Rectal smooth muscle tissue (tissue), 1 donor: ENCODE data around the gene RAI2.

ENCODE experiments used
- H3K27ac ChIP-seq: one replicate; pipeline ENCODE4 v1.7.0; 2013; ENCODE audit warnings: low read depth, low read length, inconsistent platforms
- H3K27me3 ChIP-seq: one replicate; pipeline ENCODE4 v1.7.0; 2013; ENCODE audit warnings: low read length; ENCODE audit not compliant: control insufficient read depth, insufficient read depth
- H3K36me3 ChIP-seq: one replicate; pipeline ENCODE4 v1.7.0; 2013; ENCODE audit warnings: low read length; ENCODE audit not compliant: control insufficient read depth, insufficient read depth
- H3K4me1 ChIP-seq: one replicate; pipeline ENCODE4 v1.7.0; 2013; ENCODE audit warnings: low read length; ENCODE audit not compliant: control insufficient read depth, insufficient read depth
- H3K4me3 ChIP-seq: one replicate; pipeline ENCODE4 v1.7.0; 2013; ENCODE audit warnings: low read length
- H3K9ac ChIP-seq: one replicate; pipeline ENCODE4 v1.7.0; 2013; ENCODE audit warnings: low read length

RAI2 gene

GRCh38 chrX:17824980-17825379 lies 36.1 kb downstream of the RAI2 start:
- Histone ChIP-seq H3K4me3 (no peak overlapping the region), H3K9ac (no peak overlapping the region), H3K27ac (no peak overlapping the region), H3K4me1 (no peaks in the 10 kb centered on the region), H3K27me3 (no peaks in the 10 kb centered on the region), H3K36me3 (no peaks in the 10 kb centered on the region)

DNA sequence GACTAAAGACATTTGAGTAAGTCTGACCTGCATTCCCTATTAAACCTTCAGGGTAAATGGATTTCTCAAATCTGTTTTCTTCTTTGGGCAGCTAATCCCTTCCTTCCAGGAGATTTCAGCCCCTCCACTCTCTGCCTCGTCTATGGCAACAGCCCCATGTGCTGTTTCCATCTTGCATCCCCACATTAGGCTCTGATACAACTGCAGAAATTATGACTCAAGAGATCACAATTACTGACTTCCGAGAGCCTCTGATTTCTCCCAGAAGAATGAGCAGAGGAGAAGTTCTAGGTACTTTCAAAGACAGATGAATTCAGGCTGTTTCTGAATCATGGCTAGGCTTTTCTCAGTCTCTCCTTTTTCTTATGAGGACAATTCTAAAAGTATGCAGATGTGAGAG lies 38.7 kb downstream of the RAI2 start:
- H3K36me3 ChIP-seq = no peaks in the 10 kb centered on the region

GRCh38 chrX:17820100-17820499 lies 41.0 kb downstream of the RAI2 start:
- H3K4me1 ChIP-seq = no peaks in the 10 kb centered on the region
- H3K9ac ChIP-seq = no peak overlapping the region
- H3K27ac ChIP-seq = no peak overlapping the region
- H3K27me3 ChIP-seq = peaks cover 1% of the 10 kb centered on the region
- no peaks in the 10 kb centered on the region for H3K36me3 ChIP-seq
- H3K4me3 ChIP-seq = no peak overlapping the region

More for the DNA sequence above, 38.7 kb downstream of the RAI2 start:
- Histone ChIP-seq H3K4me3 (no peak overlapping the region), H3K9ac (no peak overlapping the region), H3K27ac (no peak overlapping the region), H3K4me1 (no peaks in the 10 kb centered on the region), H3K27me3 (no peaks in the 10 kb centered on the region)

DNA sequence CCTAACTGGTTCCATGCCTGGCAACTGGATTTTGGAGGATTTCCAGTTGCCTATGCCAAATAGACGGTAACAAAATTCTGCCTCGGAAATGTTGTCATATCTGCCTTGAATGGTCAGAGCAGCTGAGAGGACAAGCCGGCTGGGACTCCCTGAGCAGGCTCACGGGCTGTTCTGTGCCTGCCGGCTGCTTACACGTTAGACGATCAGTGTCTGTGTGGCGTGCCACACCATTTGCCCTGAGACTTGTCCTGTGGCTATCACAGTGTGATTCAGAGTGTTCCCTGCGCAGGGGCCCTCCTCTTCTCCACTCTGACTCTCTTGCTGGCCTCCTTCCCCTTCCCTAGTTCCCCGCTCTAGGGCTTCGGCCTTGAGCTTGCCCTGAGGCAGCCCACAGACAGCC lies 42.4 kb downstream of the RAI2 start:
- H3K9ac ChIP-seq = no peak overlapping the region
- no peaks in the 10 kb centered on the region for H3K4me1 ChIP-seq
- H3K36me3 ChIP-seq = no peaks in the 10 kb centered on the region
- H3K27me3 ChIP-seq = peaks cover 2% of the 10 kb centered on the region
- no peak overlapping the region for H3K4me3 ChIP-seq
- no peak overlapping the region for H3K27ac ChIP-seq

- peaks cover 2% of the 10 kb centered on the region for H3K27me3 ChIP-seq
- H3K27ac ChIP-seq = no peak overlapping the region
- H3K4me1 ChIP-seq = no peaks in the 10 kb centered on the region
- no peak overlapping the region for H3K9ac ChIP-seq
- H3K36me3 ChIP-seq = no peaks in the 10 kb centered on the region
- no peak overlapping the region for H3K4me3 ChIP-seq
Measured at GRCh38 chrX:17817251-17817650, 43.8 kb downstream of the RAI2 start.

DNA sequence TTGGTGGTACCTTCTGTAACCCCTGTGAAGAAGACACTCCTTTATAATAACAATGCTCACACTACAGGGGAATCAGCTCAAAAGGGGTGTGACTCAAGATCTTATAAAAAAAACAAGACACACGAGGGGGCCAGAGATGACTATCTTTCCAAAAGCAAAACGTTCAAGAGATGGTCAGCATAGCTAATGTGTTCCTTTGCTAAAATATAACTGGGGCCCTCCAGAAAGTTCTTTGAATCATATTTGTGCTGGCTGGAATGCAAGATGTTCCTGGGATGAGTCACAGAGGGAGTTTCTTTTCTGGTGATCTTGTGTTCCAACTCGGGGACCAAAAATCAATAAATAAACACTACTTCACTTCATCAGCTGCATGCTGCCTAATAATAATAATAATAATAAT lies 46.5 kb downstream of the RAI2 start:
- Histone ChIP-seq H3K9ac (no peak overlapping the region), H3K4me3 (no peak overlapping the region), H3K36me3 (no peaks in the 10 kb centered on the region), H3K27ac (no peak overlapping the region), H3K27me3 (peaks cover 2% of the 10 kb centered on the region), H3K4me1 (no peaks in the 10 kb centered on the region)

DNA sequence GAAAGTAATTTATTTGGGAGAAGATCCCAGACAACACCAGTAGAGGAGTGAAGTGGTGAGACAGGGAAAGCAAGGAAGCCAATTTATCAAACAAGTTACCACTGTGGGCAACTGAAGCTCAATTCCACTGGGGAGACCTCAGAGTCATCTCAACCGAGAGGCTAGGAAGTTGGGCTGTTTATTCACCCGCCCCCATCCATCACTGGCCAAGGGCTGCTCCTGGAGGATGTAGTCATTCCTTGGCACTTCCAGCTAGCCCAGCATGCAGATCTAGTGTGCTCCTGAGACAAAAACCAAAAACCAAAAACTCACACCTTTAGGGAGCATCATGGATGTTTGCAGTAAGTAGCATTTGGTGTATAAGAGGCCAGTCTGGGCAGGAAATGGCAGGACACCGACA lies 47.0 kb downstream of the RAI2 start:
- no peak overlapping the region for H3K4me3 ChIP-seq
- H3K27me3 ChIP-seq = peaks cover 2% of the 10 kb centered on the region
- H3K4me1 ChIP-seq = no peaks in the 10 kb centered on the region
- no peak overlapping the region for H3K27ac ChIP-seq
- no peaks in the 10 kb centered on the region for H3K36me3 ChIP-seq
- no peak overlapping the region for H3K9ac ChIP-seq

DNA sequence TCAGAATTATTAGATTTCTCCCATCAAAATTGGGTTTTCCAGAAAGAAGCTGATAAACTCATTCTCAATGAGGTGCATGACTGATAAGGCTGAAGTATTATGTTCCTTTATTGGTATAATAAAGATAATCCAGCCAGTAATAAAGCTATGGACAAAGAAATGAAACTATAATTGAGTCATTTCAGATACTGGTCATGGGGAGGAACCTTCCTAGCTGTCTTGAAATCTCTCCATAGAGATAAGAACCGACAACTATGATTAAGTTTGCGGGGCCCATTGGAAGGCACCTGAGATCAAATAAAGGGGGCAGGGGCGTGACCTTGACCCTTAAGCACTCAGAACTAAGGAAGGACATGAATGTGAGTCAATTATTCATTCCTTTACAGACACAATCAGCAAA lies 47.8 kb downstream of the RAI2 start:
- H3K4me3 ChIP-seq = no peak overlapping the region
- H3K4me1 ChIP-seq = no peaks in the 10 kb centered on the region
- no peak overlapping the region for H3K27ac ChIP-seq
- no peak overlapping the region for H3K9ac ChIP-seq
- peaks cover 2% of the 10 kb centered on the region for H3K27me3 ChIP-seq
- H3K36me3 ChIP-seq = no peaks in the 10 kb centered on the region

DNA sequence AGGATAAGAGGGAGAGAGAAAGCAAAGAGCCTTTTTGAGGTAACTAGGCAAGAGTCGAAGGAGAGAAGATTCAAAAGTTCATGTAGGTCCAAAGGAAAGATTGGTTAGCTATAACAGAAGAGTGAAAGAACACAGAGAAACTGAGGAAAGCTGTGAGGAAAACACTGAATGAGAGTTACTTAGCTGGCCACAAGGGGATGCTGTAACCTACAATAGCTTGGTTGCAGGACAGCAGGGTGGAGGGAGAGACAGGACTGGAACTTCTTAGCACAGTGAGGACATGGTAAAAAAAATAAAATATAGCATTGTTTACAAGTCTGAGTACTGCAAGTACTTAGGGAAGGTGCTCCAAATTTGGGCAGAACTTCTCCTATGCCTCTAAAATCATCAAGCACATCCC lies 48.3 kb downstream of the RAI2 start:
- Histone ChIP-seq H3K4me3 (no peak overlapping the region), H3K36me3 (no peaks in the 10 kb centered on the region), H3K9ac (no peak overlapping the region), H3K27me3 (peaks cover 2% of the 10 kb centered on the region), H3K27ac (no peak overlapping the region), H3K4me1 (no peaks in the 10 kb centered on the region)

DNA sequence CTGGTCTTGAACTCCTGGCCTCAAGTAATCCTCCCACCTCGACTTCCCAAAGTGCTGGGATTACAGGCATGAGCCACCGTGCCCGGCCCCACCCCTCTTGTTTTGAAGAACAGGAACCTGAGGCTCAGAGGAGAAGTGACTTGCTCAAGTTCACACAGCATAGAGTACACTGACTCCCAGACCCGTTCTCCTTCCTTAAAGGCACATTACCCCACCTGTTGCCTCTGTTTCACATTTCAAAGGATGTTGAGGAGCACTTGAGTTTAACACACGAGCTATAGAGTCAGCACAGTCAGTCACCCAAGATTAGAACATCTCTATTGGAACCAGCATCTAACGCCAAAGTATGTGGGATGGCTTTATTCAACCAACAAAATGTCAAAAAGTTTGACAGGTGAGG lies 51.1 kb downstream of the RAI2 start:
- Histone ChIP-seq H3K27ac (no peak overlapping the region), H3K9ac (no peak overlapping the region), H3K4me3 (no peak overlapping the region), H3K36me3 (no peaks in the 10 kb centered on the region), H3K4me1 (no peaks in the 10 kb centered on the region), H3K27me3 (no peaks in the 10 kb centered on the region)

- Histone ChIP-seq H3K4me3 (no peak overlapping the region), H3K27ac (no peak overlapping the region), H3K4me1 (no peaks in the 10 kb centered on the region), H3K27me3 (no peaks in the 10 kb centered on the region), H3K9ac (no peak overlapping the region), H3K36me3 (no peaks in the 10 kb centered on the region)
Measured at GRCh38 chrX:17809273-17809672, 51.8 kb downstream of the RAI2 start.

DNA sequence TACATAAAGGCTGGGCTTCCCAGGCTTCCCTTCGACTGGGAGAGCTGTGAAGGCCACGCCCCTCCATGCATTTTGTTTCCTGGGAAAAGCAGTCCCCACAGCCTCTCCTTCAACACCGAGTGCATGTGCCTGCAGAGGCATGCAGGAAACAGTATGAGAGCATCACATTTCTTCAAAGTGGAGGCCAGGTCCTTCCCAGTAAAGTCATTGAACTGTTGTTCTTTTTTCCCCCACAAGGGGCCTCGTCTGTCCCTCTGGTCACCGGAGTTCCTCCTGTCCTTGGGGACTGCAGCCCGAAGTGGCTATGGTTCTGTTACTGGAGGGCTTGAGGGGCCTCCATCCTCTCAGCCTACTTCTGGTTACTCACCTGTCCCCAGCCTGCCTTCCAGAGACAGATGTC lies 56.0 kb downstream of the RAI2 start:
- no peaks in the 10 kb centered on the region for H3K36me3 ChIP-seq
- no peak overlapping the region for H3K27ac ChIP-seq
- H3K27me3 ChIP-seq = no peaks in the 10 kb centered on the region
- H3K4me1 ChIP-seq = no peaks in the 10 kb centered on the region
- no peak overlapping the region for H3K4me3 ChIP-seq
- no peak overlapping the region for H3K9ac ChIP-seq

DNA sequence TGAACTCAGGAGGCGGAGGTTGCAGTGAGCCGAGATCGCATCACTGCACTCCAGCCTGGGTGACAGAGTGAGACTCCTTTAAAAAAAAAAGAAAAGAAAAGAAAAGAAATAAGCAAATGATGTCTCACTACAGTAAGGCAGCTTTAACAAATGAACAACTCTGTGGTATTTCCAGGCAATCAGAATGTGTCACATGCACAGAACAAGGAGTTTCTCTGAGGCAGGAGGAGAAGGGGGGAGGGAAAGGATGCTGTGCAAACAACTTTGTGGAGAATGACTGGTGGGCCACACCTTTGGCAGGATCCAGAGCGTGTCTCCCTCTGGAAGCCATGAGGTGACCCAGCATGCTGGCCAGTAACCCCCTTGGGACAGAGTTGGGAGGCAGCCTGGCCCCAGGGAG lies 57.6 kb downstream of the RAI2 start:
- H3K36me3 ChIP-seq = no peaks in the 10 kb centered on the region
- no peak overlapping the region for H3K4me3 ChIP-seq
- no peak overlapping the region for H3K9ac ChIP-seq
- no peaks in the 10 kb centered on the region for H3K4me1 ChIP-seq
- no peaks in the 10 kb centered on the region for H3K27me3 ChIP-seq
- no peak overlapping the region for H3K27ac ChIP-seq

DNA sequence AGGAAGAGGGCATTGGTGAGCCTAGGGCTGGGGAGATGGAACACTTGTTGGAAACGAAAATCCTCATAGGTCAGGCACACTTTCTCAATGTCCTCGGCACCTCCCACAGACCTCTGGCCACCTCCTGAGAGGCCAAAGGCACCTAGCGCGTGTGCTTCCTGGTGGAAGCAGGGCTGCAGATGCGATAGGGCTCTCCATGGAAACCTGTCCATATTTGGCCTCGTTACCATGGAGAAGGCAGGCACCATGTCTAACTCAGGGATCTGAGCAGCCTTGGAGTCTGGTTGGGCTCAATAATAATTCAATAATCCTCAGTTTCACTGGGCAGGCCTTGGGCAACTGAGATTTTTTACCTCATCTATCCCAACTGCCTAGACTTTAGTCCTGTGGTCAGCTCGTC lies 58.3 kb downstream of the RAI2 start:
- no peaks in the 10 kb centered on the region for H3K27me3 ChIP-seq
- H3K4me1 ChIP-seq = no peaks in the 10 kb centered on the region
- no peak overlapping the region for H3K9ac ChIP-seq
- H3K27ac ChIP-seq = no peak overlapping the region
- H3K4me3 ChIP-seq = no peak overlapping the region
- no peaks in the 10 kb centered on the region for H3K36me3 ChIP-seq
